Keratinocyte (primary cell): ENCODE measurements around the gene NEK8. TPM values are rescaled to one million over a fixed set of nuclear protein-coding genes. Genes with fewer than 3 reads are reported as not detected.

Experiments used
- DNase-seq: peaks from one replicate; pipeline ENCODE4 v3.0.0-alpha.2; 2011; ENCODE audit warnings: low read depth, missing footprints, low spot score
- FAIRE-seq: peaks from 2 replicates; lab custom pipeline; 2011; peaks lifted over from hg19 to GRCh38; lab: Jason Lieb, UNC
- H2AFZ ChIP-seq: 2 replicates; pipeline ENCODE4 v1.6.0; 2012; ENCODE audit warnings: low read length, control low read depth, inconsistent platforms; ENCODE audit not compliant: control insufficient read depth
- H3K27ac ChIP-seq: 2 replicates; pipeline ENCODE4 v1.5.1; 2011; ENCODE audit warnings: low read length; ENCODE audit not compliant: control insufficient read depth, insufficient read depth
- H3K27me3 ChIP-seq: 3 replicates; pipeline ENCODE4 v1.6.0; 2011; ENCODE audit warnings: low read length; ENCODE audit not compliant: control insufficient read depth, insufficient read depth; ENCODE audit errors: extremely low read depth
- H3K36me3 ChIP-seq, 2 experiments: 2 replicates in 1 of 2; 3 replicates in 1 of 2; pipeline ENCODE4 v1.5.1; 2011; ENCODE audit warnings: low read length in 2 of 2, mild to moderate bottlenecking in 1 of 2; ENCODE audit not compliant: control insufficient read depth in 2 of 2, insufficient read depth in 2 of 2; ENCODE audit errors: extremely low read depth in 1 of 2
- H3K4me1 ChIP-seq: 3 replicates; pipeline ENCODE4 v1.5.1; 2011; ENCODE audit warnings: low read length; ENCODE audit not compliant: control insufficient read depth, insufficient read depth; ENCODE audit errors: extremely low read depth
- H3K4me2 ChIP-seq: 3 replicates; pipeline ENCODE4 v1.6.0; 2011; ENCODE audit warnings: low read depth, low read length; ENCODE audit not compliant: control insufficient read depth, insufficient read depth; ENCODE audit errors: extremely low read depth
- H3K4me3 ChIP-seq, 3 experiments: fragments of 200-600 bp in 1 of 3; sonication (generic) in 1 of 3; 2 replicates in 2 of 3; 3 replicates in 1 of 3; pipeline ENCODE4 v1.5.1; 2011 to 2016; ENCODE audit warnings: low read length in 3 of 3, mild to moderate bottlenecking in 3 of 3, control low read depth in 2 of 3, inconsistent platforms in 1 of 3, low read depth in 1 of 3, mixed read lengths in 1 of 3, mixed run types in 1 of 3, moderate library complexity in 1 of 3; ENCODE audit not compliant: control insufficient read depth in 2 of 3, insufficient read depth in 2 of 3; ENCODE audit errors: extremely low read depth in 1 of 3
- H3K79me2 ChIP-seq: 2 replicates; pipeline ENCODE4 v1.6.0; 2012; ENCODE audit warnings: low read length; ENCODE audit not compliant: control insufficient read depth, insufficient read depth
- H3K9ac ChIP-seq: 3 replicates; pipeline ENCODE4 v1.6.0; 2011; ENCODE audit warnings: low read length; ENCODE audit not compliant: control insufficient read depth, insufficient read depth; ENCODE audit errors: extremely low read depth
- H3K9me1 ChIP-seq: 3 replicates; pipeline ENCODE4 v1.6.0; 2011; ENCODE audit warnings: low read length; ENCODE audit not compliant: control insufficient read depth, insufficient read depth; ENCODE audit errors: extremely low read depth
- H3K9me3 ChIP-seq: 2 replicates; pipeline ENCODE4 v1.5.1; 2012; ENCODE audit warnings: low read depth, low read length; ENCODE audit not compliant: control insufficient read depth
- H4K20me1 ChIP-seq: 3 replicates; pipeline ENCODE4 v1.6.0; 2011; ENCODE audit warnings: low read length; ENCODE audit not compliant: control insufficient read depth, insufficient read depth; ENCODE audit errors: extremely low read depth
- EZH2 ChIP-seq: IDR thresholded peaks from one replicate; pipeline ENCODE4 v1.6.1; 2012; ENCODE audit warnings: inconsistent platforms, mild to moderate bottlenecking, low read length, moderate library complexity
- dilution Hi-C: fragments of 300-500 bp; cut with MboI; formaldehyde crosslinking; loops from one replicate; pipeline ENCODE4 v1.7.0; 2020; ENCODE audit warnings: low sequenced_read_pairs; ENCODE audit not compliant: extremely low pct_ligation_motif_present
- polyA plus RNA-seq, 5 experiments: library from polyadenylated mRNA; depleted of rRNA in 3 of 5; stranded (reverse) in 3 of 5; stranded (forward) in 1 of 5; unstranded in 1 of 5; fragments of >200 nt; gene quantifications; 1 replicate in 1 of 5; 2 replicates in 3 of 5; 3 replicates in 1 of 5; pipeline versions ENCODE4 v1.2.1 to v1.2.3, GENCODE V29; 2011 to 2012; ENCODE audit warnings: missing spikeins in 2 of 5, low read depth in 1 of 5, low replicate concordance in 1 of 5
- TF ChIP-seq, protein P1 (sequence below), 3 experiments: IDR thresholded peaks in 1 of 3; conservative IDR thresholded peaks in 1 of 3; optimal IDR thresholded peaks in 1 of 3; 2 replicates in 2 of 3; 3 replicates in 1 of 3; pipeline versions ENCODE3 to v1.5.1; 2011; ENCODE audit warnings: low read length in 3 of 3, mild to moderate bottlenecking in 3 of 3, moderate library complexity in 2 of 3, control low read depth in 1 of 3, inconsistent platforms in 1 of 3; ENCODE audit not compliant: insufficient read depth in 2 of 3; ENCODE audit errors: extremely low read depth in 1 of 3

The NEK8 gene
- polyA plus RNA-seq, 1 donor (not counting 4 experiments of a cell fraction or from before 2014, with no cell fraction given), result 4.1 TPM

DNA sequence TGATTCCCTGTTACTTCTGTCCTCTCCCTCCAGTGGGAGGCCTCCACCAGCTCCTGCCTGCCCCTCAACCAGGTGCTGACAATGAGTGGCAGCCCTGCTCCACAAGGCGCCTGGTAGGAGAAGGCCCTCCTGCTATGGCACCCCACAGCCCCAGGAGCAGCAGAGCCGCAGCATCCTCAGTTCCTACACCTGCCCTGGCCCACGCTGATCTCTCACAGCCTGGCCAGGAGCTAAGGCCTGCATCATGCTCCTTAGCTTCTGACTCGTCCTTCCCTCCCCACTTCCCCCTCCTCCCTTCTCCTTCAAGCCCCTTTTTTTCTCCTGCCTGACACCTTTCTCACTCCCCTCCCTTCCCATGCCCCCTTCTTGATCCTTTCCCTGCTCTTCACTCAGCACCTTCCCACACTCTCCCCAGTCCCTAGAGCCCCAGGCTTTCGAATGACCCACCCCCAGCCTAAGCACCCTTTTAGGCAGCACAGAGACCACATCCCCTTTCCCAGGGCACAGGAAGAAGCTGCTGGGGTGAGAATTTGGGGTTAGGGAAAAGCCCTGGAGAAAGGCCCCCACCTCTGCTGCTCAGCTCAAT is 23.4 kb upstream of the NEK8 start:
- no peak overlapping the region for H3K27ac ChIP-seq
- no peaks in the 10 kb centered on the region for H3K79me2 ChIP-seq
- no peak for DNase-seq
- no peak overlapping the region for H2AFZ ChIP-seq
- H3K36me3 ChIP-seq, result peaks cover 21 to 29% of the 10 kb centered on the region in 2 experiments
- no peak for FAIRE-seq
- no peaks in the 10 kb centered on the region for H3K27me3 ChIP-seq
- no peak for TF ChIP-seq EZH2
- TF ChIP-seq, protein P1, sequence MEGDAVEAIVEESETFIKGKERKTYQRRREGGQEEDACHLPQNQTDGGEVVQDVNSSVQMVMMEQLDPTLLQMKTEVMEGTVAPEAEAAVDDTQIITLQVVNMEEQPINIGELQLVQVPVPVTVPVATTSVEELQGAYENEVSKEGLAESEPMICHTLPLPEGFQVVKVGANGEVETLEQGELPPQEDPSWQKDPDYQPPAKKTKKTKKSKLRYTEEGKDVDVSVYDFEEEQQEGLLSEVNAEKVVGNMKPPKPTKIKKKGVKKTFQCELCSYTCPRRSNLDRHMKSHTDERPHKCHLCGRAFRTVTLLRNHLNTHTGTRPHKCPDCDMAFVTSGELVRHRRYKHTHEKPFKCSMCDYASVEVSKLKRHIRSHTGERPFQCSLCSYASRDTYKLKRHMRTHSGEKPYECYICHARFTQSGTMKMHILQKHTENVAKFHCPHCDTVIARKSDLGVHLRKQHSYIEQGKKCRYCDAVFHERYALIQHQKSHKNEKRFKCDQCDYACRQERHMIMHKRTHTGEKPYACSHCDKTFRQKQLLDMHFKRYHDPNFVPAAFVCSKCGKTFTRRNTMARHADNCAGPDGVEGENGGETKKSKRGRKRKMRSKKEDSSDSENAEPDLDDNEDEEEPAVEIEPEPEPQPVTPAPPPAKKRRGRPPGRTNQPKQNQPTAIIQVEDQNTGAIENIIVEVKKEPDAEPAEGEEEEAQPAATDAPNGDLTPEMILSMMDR (optimal IDR thresholded peaks at IDR 0.05 in 1 of 3, IDR thresholded peaks at IDR 0.05 in 1 of 3, conservative IDR thresholded peaks at IDR 0.05 in 1 of 3; ENCODE audit: extremely low read depth in 1 of 3, insufficient read depth in 2 of 3, low read length in 3 of 3), result no peak
- H4K20me1 ChIP-seq, result no peaks in the 10 kb centered on the region
- no peaks in the 10 kb centered on the region for H3K9me1 ChIP-seq
- no peaks in the 10 kb centered on the region for H3K9me3 ChIP-seq
- no peak overlapping the region for H3K4me3 ChIP-seq
- no peaks in the 10 kb centered on the region for H3K4me1 ChIP-seq
- H3K4me2 ChIP-seq, result no peak overlapping the region
- dilution Hi-C loops, result no loop called here
- no peak overlapping the region for H3K9ac ChIP-seq

DNA sequence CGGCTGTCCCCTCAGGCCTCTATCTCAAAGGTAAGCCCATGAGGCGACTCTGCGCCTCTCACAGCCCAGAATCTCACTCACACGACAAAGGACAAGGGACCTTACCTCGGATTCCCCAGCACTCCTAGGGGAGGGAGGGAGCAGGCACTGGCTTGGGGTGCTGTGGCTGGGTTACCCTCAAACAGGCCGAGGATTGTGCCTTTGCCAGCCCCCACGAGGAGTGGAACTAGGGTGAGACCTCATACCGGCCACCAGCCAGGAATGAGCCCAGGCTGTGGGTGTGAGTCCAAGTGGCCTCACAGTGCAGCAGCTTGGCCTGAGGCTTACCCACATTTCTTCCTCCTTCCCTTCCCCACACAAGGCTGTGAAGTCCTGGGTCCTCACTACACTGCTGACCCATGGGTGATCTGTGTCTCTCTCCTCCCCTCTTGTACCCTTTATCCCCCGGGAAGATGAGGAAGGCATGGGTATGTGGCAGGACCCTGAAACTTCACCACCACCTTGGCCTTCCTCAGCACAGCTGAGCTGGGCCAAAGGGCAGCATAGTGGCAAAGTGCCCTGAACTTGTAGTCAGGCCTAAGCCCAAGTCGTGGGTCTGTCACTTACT is 22.8 kb upstream of the NEK8 start:
- Histone ChIP-seq H3K27me3 (no peaks in the 10 kb centered on the region), H3K36me3 (peaks cover 17 to 23% of the 10 kb centered on the region in 2 experiments), H3K27ac (no peak overlapping the region), H3K4me2 (no peak overlapping the region), H4K20me1 (no peaks in the 10 kb centered on the region), H3K4me3 (no peak overlapping the region), H3K9me3 (no peaks in the 10 kb centered on the region), H3K9me1 (no peaks in the 10 kb centered on the region), H3K4me1 (peaks cover 3% of the 10 kb centered on the region), H3K79me2 (no peaks in the 10 kb centered on the region), H3K9ac (no peak overlapping the region), H2AFZ (no peak overlapping the region)
- TF ChIP-seq, protein P1 (optimal IDR thresholded peaks at IDR 0.05 in 1 of 3, IDR thresholded peaks at IDR 0.05 in 1 of 3, conservative IDR thresholded peaks at IDR 0.05 in 1 of 3; ENCODE audit: extremely low read depth in 1 of 3, insufficient read depth in 2 of 3, low read length in 3 of 3), result no peak
- TF ChIP-seq EZH2, result no peak
- FAIRE-seq (no peak), DNase-seq (no peak)
- dilution Hi-C loops, result no loop called here
